HG02973 (cell line): ENCODE results near the gene SH3BP5.
A peak's percentile ranks its signal among the peaks of the same experiment; 100 is the strongest.

ENCODE experiments used
- ATAC-seq: cut with Tn5 transposase; IDR thresholded peaks from one replicate; pipeline ENCODE4 v1.9.1; 2021; ENCODE audit warnings: moderate library complexity; ENCODE audit not compliant: unreplicated experiment

SH3BP5 gene

DNA sequence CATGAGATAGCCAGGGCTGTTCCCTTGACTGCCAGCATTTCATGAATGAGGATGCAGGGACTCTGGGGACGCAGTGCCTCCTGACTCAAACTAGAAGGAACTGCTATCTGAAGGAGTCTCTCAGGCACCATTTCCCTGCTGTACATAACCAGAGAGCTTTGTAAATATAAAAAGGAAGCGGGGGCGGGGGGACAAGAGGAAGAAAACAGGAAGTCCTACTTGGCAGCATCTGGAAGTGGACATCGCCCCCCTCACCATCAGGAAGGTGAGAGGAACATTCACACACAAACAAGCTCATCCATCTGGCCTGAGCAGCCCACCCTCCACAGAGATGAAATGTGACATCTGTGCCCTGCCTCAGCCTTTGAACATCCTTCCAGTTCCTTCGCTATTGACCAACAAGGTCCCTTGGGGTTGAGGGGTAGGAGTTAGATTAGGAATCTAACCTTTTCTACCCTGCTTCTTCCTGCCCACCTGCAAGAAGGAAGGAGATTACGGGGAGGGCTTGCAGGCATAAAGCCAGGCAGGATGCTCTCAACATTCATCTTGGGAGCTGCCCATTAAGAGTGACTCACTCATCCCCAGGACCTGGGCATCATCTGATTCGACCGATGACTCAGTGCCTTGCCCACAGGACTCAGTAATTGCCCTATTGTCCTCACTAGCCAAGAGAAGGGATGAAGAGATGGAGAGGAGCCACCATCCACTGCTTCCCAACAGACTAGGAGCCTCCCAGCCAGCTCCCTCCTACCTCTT is 31.9 kb downstream of the SH3BP5 start:
- ATAC-seq, result no peak

DNA sequence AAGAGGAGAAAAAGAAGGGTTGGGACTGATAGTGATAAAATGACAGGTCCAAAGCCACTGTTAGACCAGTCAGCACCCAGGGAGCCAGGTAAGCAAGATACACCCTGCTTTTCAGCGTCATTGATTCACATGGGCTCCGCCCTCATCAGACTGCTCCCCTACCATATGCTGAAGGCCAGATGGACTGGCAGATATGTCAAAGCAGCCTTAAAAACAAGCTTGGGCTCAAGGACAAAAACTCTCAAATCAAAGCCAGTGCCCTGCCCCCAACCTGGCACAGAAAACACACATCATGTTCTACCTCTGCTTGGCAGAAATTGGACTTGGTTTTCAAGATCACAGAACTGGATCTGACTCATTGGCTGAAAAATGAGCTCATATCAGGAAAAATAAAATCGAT is 33.4 kb downstream of the SH3BP5 start:
- ATAC-seq, result no peak

DNA sequence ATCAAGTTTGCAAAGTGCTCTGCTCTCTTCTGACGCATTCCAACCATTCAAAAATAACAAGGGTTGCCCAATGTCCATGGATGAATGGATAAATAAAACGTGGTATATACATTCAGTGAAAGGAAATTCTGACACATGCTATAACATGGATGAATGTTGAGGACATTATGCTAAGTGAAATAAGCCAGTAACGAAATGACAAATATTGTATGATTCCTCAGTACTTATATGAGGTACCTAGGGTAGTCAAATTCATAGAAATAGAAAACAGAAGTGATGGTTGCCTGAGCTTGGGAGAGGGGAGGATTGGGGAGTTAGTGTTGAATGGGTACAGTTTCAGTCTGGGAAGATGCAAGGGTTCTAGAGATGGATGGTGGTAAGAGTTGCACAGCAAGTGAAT is 33.9 kb downstream of the SH3BP5 start:
- no peak for ATAC-seq

DNA sequence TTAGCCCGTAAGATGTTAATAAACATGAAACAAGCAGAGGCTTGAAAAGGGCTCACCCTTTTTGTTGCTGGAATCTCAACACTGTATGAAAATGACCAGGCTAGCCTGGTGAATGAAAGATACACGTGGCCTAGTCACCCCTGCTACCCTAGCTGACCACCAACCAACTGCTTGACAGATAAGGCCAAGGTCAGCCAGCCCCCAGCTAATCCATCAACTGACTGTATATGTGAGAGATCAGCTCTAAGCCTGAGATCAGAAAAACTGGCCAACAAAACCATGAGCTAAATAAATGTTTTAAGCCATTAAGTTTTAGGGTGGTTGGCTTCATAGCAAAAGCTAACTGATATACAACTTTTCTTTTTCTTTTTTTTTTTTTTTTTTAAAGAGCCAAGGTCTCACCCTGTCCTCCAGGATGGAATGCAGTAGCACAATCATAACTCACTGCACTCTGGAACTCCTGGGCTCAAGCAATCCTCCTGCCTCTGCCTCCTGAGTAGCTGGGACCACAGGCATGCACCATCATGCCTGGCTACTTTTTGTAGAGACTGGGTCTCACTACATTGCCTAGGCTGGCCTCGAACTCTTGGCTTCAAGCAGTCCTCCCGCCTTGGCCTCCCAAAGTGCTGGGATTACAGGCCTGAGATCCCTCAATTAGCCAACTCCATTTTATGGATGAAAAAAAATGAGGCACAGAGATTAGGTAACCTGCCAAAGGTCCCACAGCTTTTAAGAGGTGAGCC is 34.6 kb downstream of the SH3BP5 start:
- no peak for ATAC-seq

DNA sequence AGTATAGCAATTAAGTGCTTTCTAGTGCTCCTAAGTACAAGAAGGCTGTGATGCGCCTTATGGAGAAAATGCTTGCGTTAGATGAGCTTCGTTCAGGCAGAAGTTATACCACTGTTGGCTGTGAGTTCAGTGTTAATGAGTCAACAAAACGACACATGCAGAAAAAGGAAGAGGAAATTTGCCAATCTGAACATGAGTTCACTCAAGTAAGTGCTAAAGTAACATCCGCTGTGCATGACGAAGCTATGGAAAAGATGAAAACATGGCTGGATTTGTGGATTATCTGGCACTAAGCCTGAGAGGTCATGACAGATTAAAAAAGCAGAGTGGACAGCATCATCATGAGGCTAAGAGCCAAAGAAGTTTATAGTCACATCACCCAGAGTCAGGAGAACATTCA is 36.9 kb downstream of the SH3BP5 start:
- ATAC-seq, result no peak

DNA sequence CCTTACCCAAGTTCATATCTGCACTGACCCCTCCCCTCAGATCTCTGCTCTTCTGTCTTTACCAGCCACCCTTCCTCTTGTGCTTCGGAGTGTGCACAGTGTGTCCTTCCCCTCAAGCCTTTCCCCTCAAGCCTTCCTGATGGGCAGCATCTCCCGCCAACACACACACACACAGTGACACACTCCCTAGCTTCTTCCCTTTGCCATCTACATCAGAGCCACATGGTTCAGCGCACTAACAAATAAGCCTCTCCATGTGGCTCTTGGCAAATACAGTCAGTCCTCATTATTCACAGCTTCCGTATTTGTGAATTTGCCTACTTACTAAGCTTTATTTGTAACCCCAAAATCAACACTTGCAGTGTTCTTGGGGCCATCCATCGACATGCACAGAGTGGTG is 37.5 kb downstream of the SH3BP5 start:
- ATAC-seq, result no peak

DNA sequence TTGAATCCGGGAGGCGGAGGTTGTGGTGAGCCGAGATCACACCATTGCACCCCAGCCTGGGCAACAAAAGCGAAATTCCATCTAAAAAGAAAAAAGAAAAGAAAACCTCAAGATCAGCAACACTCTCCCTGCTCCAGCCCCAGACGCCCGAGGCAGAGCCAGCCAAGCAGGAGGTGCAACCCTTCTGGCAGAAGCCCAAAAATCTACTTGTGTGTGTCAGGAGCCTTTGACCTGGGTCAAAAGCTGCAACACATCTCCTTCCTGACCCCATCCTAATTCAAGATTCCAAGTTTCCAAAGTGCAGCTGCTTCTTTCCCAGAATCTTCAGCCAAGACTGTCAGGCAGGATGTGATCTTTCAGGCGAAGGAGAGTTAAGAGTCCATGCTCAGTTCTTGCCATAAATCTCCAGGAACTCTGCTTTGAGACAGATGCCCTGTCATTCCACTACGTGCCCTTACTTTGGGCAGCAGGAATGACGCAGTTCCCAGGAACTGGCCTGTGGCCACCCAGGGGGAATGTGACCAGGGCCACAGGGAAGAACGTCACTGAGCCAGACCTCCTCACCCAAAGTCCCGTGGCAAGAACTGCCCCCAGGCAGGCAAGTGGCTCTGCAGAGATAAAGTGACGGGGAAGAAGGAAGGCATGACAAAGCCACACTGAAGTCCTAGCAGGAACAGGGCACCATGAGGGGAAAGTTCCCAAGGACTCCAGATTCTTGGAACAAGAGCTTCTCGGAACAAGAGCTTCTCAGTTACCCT is 39.4 kb downstream of the SH3BP5 start:
- ATAC-seq, result no peak

DNA sequence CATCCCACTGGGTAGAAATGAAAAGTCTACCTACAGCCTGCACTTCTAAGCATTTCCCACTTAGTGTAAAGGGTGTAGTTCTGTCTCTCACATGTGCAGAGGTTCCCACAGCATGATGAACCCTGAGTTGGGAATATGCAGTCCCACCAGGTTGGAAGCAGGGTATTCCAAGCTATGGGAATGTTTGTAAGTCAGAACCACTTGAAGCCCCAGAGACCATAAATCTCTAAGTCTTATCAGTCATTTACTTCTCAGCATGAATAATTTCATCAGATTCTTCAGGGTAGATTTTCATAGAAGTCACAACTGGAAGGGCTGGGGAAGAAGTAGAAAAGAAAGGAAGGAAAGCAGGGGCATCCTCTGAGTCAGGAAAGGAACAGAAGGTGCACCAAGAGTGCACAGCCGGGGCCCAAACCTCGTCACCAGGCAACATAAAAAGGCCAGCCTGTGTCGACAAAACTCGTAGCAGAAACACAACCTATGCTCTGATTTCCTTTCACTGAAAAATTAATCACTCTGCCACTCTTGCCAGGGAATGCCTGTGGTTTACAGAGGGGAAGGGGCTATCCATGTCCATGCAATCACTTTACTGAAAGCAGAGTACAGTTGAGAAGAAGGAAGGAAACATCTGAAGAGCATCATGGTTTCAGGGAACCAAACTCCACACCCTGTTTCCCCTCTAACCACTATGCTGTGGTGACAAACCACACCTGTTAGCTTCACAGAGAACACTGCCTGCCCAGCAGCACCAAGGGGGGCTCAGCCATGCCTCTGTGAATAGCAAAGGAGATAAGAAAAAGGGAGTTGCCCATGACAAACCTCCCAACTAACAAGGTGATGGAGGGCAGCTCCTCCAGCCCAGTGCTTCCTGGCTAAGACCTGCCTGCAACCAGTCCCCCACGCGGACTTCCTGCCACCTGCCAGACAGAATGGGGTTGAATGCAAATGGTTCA is 40.5 kb downstream of the SH3BP5 start:
- ATAC-seq, result peak; percentile 86

DNA sequence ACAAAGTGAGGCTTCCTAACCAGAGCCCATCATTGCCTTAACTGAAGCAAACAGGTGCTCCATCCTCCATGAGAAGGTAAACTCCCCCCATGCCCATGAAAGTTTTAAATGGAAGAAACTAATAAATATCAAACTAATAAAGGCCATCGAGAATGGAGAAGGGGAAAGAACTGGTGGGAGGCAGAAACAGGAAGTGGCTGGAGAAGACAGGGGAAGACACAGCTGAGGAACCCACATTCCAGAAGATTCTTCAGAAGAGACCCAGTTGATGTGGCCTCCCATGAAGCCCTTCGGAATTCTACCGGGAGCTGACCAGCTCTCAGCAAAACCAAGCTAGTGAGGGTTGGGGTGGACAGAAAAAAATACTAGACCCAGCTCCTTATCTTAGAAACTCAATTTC is 41.6 kb downstream of the SH3BP5 start:
- ATAC-seq, result no peak

DNA sequence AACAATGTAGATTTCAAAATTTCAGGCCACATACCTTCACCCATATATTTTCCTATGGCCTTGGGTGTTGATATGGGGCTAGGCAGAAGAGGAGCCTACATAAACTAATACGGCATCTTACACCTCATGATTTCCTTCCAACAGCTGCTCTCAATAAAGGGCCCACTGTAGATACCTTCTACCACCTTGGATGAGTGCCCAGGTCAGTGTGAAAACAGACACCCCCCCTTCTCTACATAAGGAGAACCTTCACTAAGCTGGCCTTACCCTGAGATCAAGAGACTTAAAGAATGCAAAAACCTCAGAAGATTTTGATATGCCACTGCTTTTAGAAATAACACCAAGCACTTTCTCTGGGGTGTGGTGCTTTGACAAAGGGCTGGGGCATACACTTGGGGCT is 42.7 kb downstream of the SH3BP5 start:
- ATAC-seq, result no peak

DNA sequence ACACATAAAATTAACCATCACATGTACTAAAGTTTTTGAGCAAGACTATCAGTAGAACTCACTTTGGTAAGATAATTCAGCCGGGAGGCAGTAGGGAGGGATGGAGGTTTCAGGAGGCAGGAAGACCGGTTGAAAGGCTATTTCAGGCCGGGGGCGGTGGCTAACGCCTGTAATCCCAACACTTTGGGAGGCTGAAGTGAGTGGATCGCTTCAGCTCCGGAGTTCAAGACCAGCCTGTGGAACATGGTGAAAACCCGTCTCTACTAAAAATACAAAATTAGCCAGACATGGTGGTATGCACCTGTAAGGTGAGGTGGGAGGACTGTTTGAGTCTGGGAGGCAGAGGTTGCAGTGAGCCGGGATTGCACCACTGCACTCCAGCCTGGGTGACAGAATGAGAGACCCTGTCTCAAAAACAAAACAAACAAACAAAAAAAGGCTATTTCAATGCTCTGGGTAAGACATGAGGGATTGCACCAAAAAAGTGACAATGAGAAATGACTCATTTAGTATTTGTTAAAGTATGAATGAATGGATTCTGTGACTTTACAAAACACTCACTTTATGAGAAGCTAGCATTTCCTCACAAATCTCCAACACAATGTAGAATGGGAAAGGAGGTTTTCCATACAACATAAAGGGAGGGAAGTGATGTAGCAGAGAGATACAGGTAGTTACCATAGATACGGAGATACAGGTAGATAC is 43.9 kb downstream of the SH3BP5 start:
- no peak for ATAC-seq

DNA sequence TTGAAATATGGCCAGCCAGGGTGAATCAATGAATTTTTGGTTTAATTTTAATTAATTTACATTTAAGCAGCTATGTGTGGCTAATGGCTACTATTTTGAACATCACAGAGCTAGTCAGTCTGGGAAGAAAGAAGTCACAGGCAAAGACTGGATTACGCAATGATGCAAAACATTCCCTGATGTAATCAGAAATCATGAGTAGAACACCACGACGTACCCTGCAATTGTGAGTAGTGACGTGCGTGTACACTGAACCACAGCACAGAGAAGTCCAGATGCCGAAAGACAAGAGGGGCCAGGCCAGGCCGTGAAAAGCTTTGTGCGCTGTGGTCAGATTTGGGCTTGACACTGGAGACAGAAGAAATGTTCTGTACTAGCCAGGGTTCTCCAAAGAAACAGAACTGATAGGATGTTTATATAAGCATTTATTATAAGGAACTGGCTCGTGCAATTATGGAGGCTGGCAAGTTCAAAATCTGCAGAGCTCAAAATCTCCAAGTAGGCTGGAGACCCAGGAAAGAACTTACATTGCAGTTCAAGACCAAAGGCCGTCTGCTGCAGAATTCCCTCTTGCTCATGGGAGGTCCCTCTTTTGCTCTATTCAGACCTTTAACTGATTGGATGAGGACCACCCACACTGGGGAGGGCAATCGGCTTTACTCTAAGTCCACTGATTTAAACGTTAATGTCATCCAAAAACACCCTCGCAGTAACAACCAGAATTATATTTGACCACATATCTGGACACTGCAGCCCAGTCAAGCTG is 44.6 kb downstream of the SH3BP5 start:
- no peak for ATAC-seq

DNA sequence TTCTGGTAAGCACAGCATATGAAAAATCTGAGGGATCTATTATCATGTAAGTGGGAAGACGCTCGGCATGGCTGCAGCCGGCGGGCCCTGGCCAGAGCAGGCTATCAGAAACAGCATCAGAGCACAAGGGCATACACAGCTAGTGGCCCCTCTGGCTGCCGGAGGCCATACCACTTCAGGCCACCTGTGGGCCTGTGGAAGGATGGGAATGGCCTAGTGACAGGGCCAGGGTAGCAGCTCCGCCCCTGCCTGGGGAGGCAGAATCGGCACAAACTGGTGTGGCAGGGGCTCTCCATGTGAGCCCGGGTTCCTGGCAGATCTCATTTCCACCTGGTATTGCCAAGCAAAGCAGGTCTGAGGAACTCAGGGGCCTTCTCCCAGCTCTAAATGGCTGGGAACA is 46.4 kb downstream of the SH3BP5 start:
- no peak for ATAC-seq

DNA sequence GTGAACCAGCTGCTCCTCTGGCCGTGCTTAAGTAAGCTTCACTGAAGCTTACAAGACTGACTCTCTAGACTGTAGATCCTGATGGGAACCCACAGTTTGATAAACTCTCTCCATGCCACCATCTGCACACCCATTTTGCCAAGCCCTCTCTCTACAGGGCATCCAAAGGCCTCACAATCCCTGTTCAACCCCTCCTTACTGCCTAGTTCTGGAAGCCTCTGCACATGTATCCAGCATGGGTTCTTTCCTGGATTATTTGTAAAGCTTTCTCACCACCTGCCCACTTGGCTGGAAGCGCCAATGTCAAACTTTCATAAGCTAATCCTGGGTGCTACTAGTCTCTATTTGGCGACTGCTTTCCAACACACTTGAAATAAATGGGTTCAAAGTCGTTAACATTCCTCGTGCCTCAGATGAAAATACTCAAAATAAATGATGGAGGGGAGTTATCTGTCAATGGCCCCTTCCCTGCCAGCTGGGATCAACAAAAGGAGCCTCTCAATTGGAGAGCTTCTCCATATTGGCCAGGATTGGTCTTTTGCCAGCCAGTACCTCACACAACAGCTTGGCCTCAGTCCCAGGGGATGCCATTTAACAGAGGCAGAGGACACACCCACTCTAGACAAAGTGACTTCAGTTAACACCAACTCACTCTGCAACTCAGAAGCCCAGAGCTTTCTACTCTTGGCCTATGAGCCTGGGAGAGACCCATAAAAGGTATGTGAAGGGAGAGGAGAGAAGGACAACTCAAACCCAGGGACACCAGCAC is 48.1 kb downstream of the SH3BP5 start:
- no peak for ATAC-seq

DNA sequence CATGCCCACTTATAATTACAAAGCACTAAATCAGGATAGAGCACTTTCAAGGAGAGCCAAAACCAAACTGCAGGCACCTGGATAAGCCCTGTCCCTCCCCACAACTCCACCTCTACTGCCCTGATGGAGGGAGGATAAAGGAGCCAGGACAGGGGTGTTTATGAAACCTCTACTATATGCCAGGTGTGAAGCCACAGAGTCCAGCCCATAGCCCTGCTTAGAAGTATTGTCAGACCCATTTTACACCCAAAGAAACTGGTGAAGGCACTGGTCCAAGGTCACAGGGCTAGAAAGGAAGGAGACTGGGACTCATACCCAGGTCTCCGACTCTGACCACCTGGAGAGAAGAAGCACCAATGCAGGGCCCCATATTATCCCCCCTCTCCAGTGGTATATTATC is 48.7 kb downstream of the SH3BP5 start:
- no peak for ATAC-seq

DNA sequence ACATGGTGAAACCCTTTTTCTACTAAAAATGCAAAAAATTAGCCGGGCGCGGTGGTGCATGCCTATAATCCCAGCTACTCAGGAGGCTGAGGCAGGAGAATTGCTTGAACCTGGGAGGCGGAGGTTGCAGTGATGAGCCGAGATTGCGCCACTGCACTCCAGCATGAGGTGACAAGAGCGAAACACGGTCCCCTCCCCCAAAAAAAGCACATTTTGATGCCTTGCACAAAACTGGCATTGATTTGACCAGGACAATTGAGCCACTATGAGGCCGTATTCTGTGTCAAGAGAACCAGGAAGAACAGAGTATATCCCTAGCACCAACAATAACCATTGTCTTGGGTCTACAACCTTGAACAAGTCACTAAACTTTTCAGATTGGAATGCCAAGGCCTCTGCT is 50.6 kb downstream of the SH3BP5 start:
- ATAC-seq, result no peak

DNA sequence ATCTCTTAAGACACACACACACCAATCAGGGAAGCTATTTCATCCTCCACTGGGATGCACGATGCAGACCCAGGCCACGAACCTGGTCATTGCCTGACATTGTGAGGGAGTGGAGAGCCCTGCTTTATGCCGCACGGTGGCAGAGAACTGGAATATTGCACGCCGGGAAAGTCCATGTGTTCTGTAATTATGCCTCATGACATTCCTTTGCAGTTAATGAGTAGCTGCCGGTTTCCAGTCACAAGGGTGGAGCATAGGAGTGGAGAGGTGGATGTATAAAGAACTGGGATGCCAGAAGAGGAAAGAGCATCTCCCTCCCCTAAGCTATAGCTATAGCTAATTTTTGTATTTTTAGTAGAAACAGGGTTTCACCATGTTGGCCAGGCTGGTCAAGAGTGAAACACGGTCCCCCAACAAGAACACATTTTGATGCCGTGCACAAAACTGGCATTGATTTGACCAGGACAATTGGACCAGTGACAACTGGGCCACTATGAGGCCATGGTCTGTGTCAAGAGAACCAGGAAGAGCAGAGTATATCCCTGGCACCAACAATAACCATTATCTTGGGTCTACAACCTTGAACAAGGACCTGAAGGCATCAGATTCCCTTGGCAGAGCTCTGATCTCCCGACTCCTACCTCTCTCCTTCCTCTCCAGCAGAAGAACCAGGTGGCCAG is 51.4 kb downstream of the SH3BP5 start:
- no peak for ATAC-seq
